SK-N-SH treated with all-trans-retinoic acid at 6 μM for 48 hours (cell line): Measurements from ENCODE around the gene CARM1.

ENCODE experiments used
- ATAC-seq: fragments of 200-7000 bp; cut with Tn5 transposase; 3 replicates; pipeline ENCODE4 v1.9.1; 2020; ENCODE audit warnings: mild to moderate bottlenecking, moderate library complexity
- ARNTL ChIP-seq: fragments of 450-650 bp; formaldehyde crosslinking; IDR thresholded peaks from 2 replicates; pipeline ENCODE4 v1.5.0; 2020; ENCODE audit warnings: low read depth, mild to moderate bottlenecking, moderate library complexity, borderline replicate concordance
- BACH2 ChIP-seq: fragments of 250-450 bp; sonication (Bioruptor Pico); IDR thresholded peaks from 2 replicates; pipeline ENCODE4 v1.9.0; 2021; ENCODE audit warnings: mild to moderate bottlenecking, borderline replicate concordance
- ESRRG ChIP-seq: fragments of 250-450 bp; sonication (Bioruptor Pico); IDR thresholded peaks from 2 replicates; pipeline ENCODE4 v1.6.1; 2021; ENCODE audit warnings: mild to moderate bottlenecking
- GLIS3 ChIP-seq: fragments of 250-450 bp; sonication (Bioruptor Pico); IDR thresholded peaks from 2 replicates; pipeline ENCODE4 v1.5.0; 2020; ENCODE audit warnings: mild to moderate bottlenecking, moderate library complexity
- ISL1 ChIP-seq: fragments of 250-450 bp; sonication (Bioruptor Pico); IDR thresholded peaks from 2 replicates; pipeline ENCODE4 v2.1.2; 2022; ENCODE audit warnings: mild to moderate bottlenecking, moderate library complexity
- OSR1 ChIP-seq: fragments of 250-450 bp; sonication (Bioruptor Pico); IDR thresholded peaks from 2 replicates; pipeline ENCODE4 v1.8.0; 2022; ENCODE audit warnings: moderate library complexity, mild to moderate bottlenecking, inconsistent platforms
- PATZ1 ChIP-seq: fragments of 250-450 bp; sonication (Bioruptor Pico); IDR thresholded peaks from 2 replicates; pipeline ENCODE4 v1.8.0; 2020; ENCODE audit warnings: mild to moderate bottlenecking, moderate library complexity, borderline replicate concordance
- POU6F1 ChIP-seq: fragments of 250-450 bp; sonication (Bioruptor Pico); IDR thresholded peaks from 2 replicates; pipeline ENCODE4 v1.8.0; 2021; ENCODE audit warnings: low read depth, mild to moderate bottlenecking, moderate library complexity, borderline replicate concordance
- RARB ChIP-seq: fragments of 250-450 bp; sonication (Bioruptor Pico); IDR thresholded peaks from 2 replicates; pipeline ENCODE4 v1.8.0; 2021; ENCODE audit warnings: mild to moderate bottlenecking, moderate library complexity
- SNAI2 ChIP-seq: fragments of 250-450 bp; sonication (Bioruptor Pico); IDR thresholded peaks from 2 replicates; pipeline ENCODE4 v1.5.0; 2020; ENCODE audit warnings: mild to moderate bottlenecking, moderate library complexity
- TCF4 ChIP-seq: fragments of 250-450 bp; sonication (Bioruptor Pico); IDR thresholded peaks from 2 replicates; pipeline ENCODE4 v1.8.0; 2021; ENCODE audit warnings: mild to moderate bottlenecking, moderate library complexity, borderline replicate concordance
- TOX ChIP-seq: fragments of 250-450 bp; sonication (Bioruptor Pico); IDR thresholded peaks from 2 replicates; pipeline ENCODE4 v1.8.0; 2021; ENCODE audit warnings: mild to moderate bottlenecking, moderate library complexity, borderline replicate concordance
- TSHZ2 ChIP-seq: fragments of 250-450 bp; sonication (Bioruptor Pico); IDR thresholded peaks from 2 replicates; pipeline ENCODE4 v1.5.0; 2020; ENCODE audit warnings: mild to moderate bottlenecking, moderate library complexity
- ZC3H10 ChIP-seq: fragments of 250-450 bp; sonication (Bioruptor Pico); IDR thresholded peaks from 2 replicates; pipeline ENCODE4 v1.5.1; 2021; ENCODE audit warnings: mild to moderate bottlenecking, moderate library complexity
- ZFP3 ChIP-seq: fragments of 250-450 bp; sonication (Bioruptor Pico); IDR thresholded peaks from 2 replicates; pipeline ENCODE4 v1.5.0; 2020; ENCODE audit warnings: mild to moderate bottlenecking, moderate library complexity
- ZFP30 ChIP-seq: fragments of 450-650 bp; formaldehyde crosslinking; IDR thresholded peaks from 2 replicates; pipeline ENCODE4 v1.5.0; 2022; ENCODE audit warnings: mild to moderate bottlenecking, moderate library complexity
- ZNF565 ChIP-seq: fragments of 450-650 bp; formaldehyde crosslinking; conservative IDR thresholded peaks from 2 replicates; pipeline ENCODE4 v1.5.0; 2020; ENCODE audit warnings: low read depth, mild to moderate bottlenecking, moderate library complexity
- ZNF70 ChIP-seq: fragments of 450-650 bp; formaldehyde crosslinking; IDR thresholded peaks from 2 replicates; pipeline ENCODE4 v1.5.0; 2020; ENCODE audit warnings: mild to moderate bottlenecking, moderate library complexity
- ZNF8 ChIP-seq: fragments of 450-650 bp; formaldehyde crosslinking; IDR thresholded peaks from 2 replicates; pipeline ENCODE4 v1.5.0; 2020; ENCODE audit warnings: mild to moderate bottlenecking, moderate library complexity
- TF ChIP-seq, protein P1 (sequence below): fragments of 250-450 bp; sonication (Bioruptor Pico); IDR thresholded peaks from 2 replicates; pipeline ENCODE4 v1.5.1; 2020; ENCODE audit warnings: low read depth, mild to moderate bottlenecking, moderate library complexity
- TF ChIP-seq, protein P2 (sequence below): fragments of 250-450 bp; sonication (Bioruptor Pico); IDR thresholded peaks from 2 replicates; pipeline ENCODE4 v1.5.1; 2021; ENCODE audit warnings: mild to moderate bottlenecking, moderate library complexity

Gene CARM1

DNA sequence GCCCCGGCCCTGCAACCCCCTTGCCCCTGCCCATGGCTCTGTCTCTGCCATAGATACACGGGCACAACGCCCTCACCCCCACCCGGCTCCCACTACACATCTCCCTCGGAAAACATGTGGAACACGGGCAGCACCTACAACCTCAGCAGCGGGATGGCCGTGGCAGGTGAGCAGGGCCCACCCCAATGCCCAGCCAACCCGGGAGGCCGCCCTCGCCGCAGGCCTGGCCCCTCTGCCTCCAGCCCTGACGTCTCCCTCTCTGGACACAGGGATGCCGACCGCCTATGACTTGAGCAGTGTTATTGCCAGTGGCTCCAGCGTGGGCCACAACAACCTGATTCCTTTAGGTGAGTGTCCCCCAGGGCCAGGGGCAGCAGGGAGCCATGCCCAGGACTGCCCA is 49.4 kb downstream of the CARM1 start (continued):
- TF ChIP-seq TSHZ2: no peak

DNA sequence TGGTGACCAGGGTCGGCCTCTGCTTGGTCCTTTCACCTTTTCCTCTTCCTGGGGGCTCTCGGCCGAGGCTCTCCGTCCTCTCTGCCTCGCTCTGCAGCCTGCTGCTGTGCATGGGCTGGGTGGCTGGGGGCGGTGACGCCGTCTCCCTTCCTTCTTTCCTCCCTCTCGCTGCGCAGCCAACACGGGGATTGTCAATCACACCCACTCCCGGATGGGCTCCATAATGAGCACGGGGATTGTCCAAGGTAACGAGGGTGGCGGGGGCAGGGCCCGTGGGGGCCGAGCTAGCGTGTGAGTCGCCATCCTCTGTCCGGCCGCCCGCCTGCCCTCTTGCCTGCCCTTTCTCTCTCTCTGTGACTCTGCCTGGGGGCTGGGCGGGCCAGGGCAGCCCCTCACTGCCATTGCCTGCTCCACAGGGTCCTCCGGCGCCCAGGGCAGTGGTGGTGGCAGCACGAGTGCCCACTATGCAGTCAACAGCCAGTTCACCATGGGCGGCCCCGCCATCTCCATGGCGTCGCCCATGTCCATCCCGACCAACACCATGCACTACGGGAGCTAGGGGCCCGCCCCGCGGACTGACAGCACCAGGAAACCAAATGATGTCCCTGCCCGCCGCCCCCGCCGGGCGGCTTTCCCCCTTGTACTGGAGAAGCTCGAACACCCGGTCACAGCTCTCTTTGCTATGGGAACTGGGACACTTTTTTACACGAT is 50.0 kb downstream of the CARM1 start:
- TF ChIP-seq BACH2 (CRISPR knock-in tag) (no peak), RARB (CRISPR knock-in tag) (no peak), ZNF8 (no peak), GLIS3 (CRISPR knock-in tag) (no peak), ZNF70 (CRISPR knock-in tag) (no peak), TSHZ2 (no peak), OSR1 (no peak), ZFP3 (CRISPR knock-in tag) (no peak), POU6F1 (no peak), ESRRG (CRISPR knock-in tag) (no peak), SNAI2 (no peak), ZNF565 (CRISPR knock-in tag) (no peak), ZC3H10 (CRISPR knock-in tag) (no peak), ISL1 (CRISPR knock-in tag) (no peak)
- ATAC-seq: peak; percentile 9; the same call in 1 of the 3 replicates

GRCh38 chr19:10921910-10922637 is 50.7 kb downstream of the CARM1 start:
- TF ChIP-seq GLIS3 (CRISPR knock-in tag): no peak
- no peak for TF ChIP-seq ZFP30 (CRISPR knock-in tag)
- TF ChIP-seq, protein P1, sequence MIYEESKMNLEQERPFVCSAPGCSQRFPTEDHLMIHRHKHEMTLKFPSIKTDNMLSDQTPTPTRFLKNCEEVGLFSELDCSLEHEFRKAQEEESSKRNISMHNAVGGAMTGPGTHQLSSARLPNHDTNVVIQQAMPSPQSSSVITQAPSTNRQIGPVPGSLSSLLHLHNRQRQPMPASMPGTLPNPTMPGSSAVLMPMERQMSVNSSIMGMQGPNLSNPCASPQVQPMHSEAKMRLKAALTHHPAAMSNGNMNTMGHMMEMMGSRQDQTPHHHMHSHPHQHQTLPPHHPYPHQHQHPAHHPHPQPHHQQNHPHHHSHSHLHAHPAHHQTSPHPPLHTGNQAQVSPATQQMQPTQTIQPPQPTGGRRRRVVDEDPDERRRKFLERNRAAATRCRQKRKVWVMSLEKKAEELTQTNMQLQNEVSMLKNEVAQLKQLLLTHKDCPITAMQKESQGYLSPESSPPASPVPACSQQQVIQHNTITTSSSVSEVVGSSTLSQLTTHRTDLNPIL (CRISPR knock-in tag): no peak
- TF ChIP-seq ZFP3 (CRISPR knock-in tag): no peak
- no peak for TF ChIP-seq RARB (CRISPR knock-in tag)
- no peak for TF ChIP-seq ZNF8
- no peak for TF ChIP-seq BACH2 (CRISPR knock-in tag)
- ATAC-seq: no peak; the same call in 2 of the 3 replicates

DNA sequence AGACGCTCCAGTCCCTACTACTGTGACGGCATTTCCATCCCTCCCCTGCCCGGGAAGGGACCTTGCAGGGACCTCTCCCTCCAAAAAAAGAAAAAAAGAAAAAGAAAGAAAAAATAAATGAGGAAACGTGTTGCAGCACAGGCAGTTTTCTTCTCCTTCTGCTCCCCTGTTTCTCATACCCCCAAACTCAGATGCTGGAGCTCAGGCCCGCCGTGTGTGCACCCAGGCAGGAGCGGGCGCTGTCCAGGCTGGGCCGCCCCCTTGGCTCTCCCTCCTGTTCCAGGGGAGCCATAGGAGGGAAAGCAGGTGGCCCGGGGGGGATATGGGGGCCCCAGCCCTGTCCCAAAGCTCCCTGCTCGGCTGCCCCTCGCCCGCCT is 51.3 kb downstream of the CARM1 start:
- no peak for ATAC-seq
- no peak for TF ChIP-seq ZC3H10 (CRISPR knock-in tag)
- no peak for TF ChIP-seq ISL1 (CRISPR knock-in tag)
- no peak for TF ChIP-seq ARNTL
- TF ChIP-seq ZNF70 (CRISPR knock-in tag): no peak
- no peak for TF ChIP-seq PATZ1 (CRISPR knock-in tag)
- TF ChIP-seq, protein P2, sequence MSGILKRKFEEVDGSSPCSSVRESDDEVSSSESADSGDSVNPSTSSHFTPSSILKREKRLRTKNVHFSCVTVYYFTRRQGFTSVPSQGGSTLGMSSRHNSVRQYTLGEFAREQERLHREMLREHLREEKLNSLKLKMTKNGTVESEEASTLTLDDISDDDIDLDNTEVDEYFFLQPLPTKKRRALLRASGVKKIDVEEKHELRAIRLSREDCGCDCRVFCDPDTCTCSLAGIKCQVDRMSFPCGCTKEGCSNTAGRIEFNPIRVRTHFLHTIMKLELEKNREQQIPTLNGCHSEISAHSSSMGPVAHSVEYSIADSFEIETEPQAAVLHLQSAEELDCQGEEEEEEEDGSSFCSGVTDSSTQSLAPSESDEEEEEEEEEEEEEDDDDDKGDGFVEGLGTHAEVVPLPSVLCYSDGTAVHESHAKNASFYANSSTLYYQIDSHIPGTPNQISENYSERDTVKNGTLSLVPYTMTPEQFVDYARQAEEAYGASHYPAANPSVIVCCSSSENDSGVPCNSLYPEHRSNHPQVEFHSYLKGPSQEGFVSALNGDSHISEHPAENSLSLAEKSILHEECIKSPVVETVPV (CRISPR knock-in tag): no peak
- no peak for TF ChIP-seq TOX (CRISPR knock-in tag)
- no peak for TF ChIP-seq BACH2 (CRISPR knock-in tag)
- TF ChIP-seq ZNF565 (CRISPR knock-in tag): no peak
- TF ChIP-seq ZFP3 (CRISPR knock-in tag): no peak
- TF ChIP-seq SNAI2: no peak
- no peak for TF ChIP-seq OSR1
- TF ChIP-seq TCF4 (CRISPR knock-in tag): no peak
- TF ChIP-seq RARB (CRISPR knock-in tag): no peak
- TF ChIP-seq, protein P1 (CRISPR knock-in tag): no peak
